Renal cortex interstitium (tissue), 11 donors: Measurements from ENCODE around the gene SH3RF3. TPM values are rescaled to one million over a fixed set of nuclear protein-coding genes. Genes with fewer than 3 reads are reported as not detected.

ENCODE experiments used
- DNase-seq, 11 donors: peaks; one replicate each; pipeline ENCODE4 v3.0.0-alpha.2; 2013; ENCODE audit warnings: low read depth in 9 of 11, low spot score in 4 of 11; ENCODE audit errors: extremely low read depth in 1 of 11
- polyA plus RNA-seq, 3 donors: library from polyadenylated mRNA; unstranded; fragments of 120-200 nt; gene quantifications; one replicate each; pipeline ENCODE4 v1.2.1, GENCODE V29; 2013; ENCODE audit not compliant: insufficient read length in 3 of 3

The SH3RF3 gene
- polyA plus RNA-seq, 3 donors = 4.2 to 5.8 (median 5.2) TPM

- DNase-seq = no peak
These were observed 173.3 kb downstream of the SH3RF3 start for GRCh38 chr2:109302319-109302718.

DNA sequence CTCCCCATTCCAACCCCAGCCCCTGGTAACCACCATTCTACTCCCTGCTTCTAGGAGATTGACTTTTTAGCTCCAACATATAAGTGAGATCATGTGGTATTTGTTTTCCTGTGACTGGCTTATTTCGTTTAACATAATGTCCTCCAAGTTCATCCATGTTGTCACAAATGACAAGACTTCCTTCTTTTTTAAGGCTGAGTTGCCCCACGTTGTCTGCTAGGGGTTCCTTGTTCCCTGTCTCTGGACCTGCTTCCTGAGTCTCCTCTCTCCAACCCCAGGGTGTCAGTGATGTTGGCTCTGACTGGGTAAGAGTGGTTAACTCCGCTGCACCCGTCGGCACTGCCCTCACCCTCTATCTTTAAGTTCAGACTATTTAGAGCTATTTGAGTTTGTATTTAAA lies 175.2 kb downstream of the SH3RF3 start:
- DNase-seq = no peak

GRCh38 chr2:109304731-109305470 lies 175.9 kb downstream of the SH3RF3 start:
- DNase-seq = no peak

DNA sequence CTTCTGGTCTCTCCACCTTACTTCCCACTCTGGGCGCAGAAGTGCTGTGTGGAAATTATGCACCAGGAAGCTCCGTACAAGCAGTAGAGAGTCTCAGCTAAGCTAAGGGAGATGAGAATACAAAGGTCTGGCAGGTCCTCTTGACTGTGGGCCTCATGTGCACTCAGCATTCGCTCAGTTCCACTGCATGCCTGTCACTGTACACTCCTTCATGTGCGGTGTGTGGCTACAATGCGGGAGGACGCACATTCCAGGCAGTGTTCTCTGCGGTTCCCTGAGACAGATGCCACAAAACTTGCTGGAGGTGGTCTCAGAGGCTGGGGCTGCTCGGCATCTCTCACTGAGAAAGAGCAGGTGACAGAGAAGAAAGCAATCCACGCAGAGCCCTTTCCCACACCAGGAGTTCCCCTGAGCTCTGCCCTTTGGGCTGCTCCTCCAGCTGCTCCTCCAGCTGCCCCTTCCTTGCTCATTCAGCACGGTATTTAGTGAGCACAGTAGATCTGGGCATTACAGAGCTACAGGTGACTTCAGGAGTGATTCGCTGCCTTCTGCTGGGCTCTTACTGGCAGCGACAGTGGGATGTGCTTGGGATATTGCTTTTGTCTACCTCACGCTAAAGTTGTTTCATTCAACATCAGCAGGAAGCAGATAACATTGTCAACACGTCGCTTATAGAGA lies 176.6 kb downstream of the SH3RF3 start:
- DNase-seq = no peak

DNA sequence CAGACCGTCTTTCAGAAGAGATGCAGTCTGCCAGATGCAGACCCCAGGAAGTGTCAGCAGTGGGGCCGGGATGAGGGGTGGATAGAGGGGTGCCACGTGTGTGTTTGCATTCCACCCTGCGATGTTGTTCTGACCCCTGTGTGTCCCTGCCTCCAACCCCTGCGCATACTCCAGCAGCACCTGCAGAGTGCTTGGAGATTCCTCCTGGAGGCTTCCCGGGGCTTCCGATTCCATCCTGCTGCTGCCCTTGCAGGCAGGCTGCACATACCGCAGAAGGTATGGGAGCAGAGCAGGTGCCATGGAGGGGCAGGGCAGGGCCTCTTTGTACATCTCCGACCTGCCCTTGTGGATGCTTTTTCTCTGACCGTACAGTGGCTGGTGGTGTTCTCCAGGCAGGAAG lies 177.2 kb downstream of the SH3RF3 start:
- DNase-seq = no peak

- DNase-seq = no peak
These were observed 182.8 kb downstream of the SH3RF3 start for GRCh38 chr2:109311771-109312170.

GRCh38 chr2:109312902-109313301 lies 183.9 kb downstream of the SH3RF3 start:
- DNase-seq = no peak

DNA sequence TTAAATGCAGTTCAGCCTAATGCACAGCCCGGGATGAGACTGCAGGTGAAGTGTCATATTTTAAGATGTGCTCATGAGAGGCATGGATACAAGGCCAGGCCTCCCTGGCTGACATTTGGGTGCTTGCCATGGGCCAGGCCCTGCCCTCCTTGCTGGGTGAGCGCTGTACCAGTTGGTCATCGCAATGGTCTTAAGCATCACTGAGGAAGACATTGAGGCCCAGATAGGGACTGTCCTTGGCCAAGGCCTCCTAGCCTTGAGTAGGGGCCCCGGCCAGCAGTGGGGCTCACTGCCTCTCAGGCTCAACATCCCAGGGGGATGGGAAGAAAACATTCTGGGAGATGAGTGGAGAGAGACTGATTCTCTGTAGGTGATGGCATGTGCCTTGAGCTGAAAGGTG lies 184.3 kb downstream of the SH3RF3 start:
- DNase-seq = no peak

DNA sequence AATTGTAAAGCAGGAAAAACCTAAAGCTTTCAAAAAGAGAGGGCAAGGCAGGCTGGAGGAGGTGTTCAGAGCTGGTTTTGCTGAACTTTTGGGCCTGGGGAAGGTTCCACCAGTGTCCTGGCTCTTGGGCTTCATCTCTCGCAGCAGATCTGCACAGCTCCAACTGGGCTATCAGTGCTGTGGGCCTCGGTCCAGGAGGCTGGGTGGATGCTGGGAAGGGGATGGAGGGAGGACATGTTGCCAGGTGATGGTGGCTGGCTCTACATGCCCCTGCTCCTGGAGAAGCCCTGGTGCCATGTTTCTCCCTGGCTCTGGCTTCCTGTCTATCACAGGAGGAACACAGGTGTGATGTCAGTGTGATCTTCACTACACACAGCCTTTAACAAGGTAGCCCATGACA lies 187.1 kb downstream of the SH3RF3 start:
- no peak for DNase-seq

DNA sequence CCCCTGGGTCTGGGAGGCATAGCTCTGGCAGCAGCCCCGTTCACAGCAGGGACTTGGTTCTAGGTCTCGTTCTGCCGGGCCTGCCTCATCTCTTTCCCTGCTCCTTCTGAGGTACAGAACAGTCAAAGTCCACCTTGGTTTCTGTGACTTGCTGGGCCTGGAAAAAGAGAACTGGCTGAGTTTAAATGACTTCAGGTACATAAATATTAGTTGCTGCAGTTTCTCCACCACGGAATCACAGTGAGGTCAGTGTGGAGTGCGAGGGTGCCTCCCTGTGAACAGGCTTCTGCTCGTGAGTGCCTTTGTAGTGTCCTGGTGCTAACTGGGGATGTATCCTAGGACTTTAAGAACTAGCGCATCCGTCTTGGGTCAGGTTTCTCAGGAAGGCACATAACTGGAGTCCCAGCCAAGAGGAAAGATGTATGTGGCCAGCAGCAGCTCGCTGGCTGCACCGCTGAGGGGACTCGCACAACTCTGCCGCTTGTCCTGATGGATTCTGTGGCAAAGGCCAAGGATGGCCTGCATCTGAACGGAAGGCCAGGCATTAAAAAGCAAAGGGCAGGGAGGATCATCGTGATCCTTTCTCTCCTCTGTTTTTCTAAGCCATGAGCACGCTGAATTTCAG lies 188.6 kb downstream of the SH3RF3 start:
- peak in 1 of 11 donors; percentile 41 for DNase-seq

- DNase-seq = peak in 9 of 11 donors; percentile 44 to 75 (median 64)
These were observed 189.3 kb downstream of the SH3RF3 start for GRCh38 chr2:109318150-109318948.

- DNase-seq = no peak
These were observed 189.9 kb downstream of the SH3RF3 start for GRCh38 chr2:109318949-109319342.

DNA sequence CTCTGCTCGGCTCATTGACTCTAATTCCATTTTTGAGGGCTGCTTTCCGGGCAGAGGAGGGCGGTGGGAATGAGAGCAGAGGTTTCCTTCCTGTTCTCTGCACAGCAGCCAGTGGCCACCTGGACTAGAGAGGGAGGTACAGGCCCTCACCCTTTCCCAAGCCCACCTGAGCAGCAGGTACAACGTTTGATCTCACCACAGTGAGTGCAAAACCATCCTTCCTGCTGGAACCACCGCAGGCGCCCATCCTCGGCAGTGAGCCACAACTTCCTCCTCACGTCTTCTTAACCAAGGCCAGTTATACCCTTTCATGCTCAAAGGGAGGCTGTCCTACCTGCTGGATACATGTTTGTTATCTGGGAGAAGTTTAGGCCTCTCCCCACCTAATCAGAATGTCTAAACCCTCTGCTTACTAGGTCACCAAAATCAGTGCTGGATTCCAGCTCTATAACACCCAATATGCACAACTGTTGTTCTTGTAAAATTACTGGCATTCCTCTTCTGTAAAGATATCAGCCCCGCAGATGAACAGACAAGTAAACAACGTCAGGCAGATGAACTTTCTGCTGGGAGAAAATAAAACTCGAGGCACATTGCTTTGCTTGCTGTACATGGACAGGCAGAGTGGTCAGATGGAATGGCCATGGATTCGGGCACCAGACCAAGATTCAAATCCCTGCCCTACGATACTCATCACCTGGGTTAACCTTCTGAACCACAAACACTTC lies 191.4 kb downstream of the SH3RF3 start:
- no peak for DNase-seq

GRCh38 chr2:109321570-109321969 lies 192.6 kb downstream of the SH3RF3 start:
- DNase-seq = no peak

GRCh38 chr2:109322111-109322510 lies 193.1 kb downstream of the SH3RF3 start:
- DNase-seq = peak in 7 of 11 donors; percentile 32 to 68 (median 53)

DNA sequence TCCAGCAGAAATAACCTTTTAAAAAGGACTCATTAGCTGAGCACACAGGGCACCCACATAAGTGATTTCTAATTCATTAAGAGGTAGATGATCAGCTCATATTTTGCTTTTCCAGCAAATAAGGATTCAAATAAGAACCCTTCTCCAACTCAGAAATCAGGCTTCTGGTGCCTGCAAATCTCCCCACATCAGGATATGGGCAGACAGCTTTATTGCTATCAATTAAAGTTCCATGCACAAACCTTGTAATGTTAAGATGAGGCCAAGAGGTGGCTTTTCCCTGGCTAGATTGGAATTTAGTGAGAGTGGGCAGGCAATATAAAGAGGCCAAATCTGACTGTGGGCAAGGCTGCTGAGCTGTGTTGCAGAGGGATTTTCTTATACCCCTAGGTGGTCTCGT lies 193.6 kb downstream of the SH3RF3 start:
- no peak for DNase-seq

GRCh38 chr2:109324861-109325260 lies 195.9 kb downstream of the SH3RF3 start:
- DNase-seq = no peak

GRCh38 chr2:109325570-109325969 lies 196.6 kb downstream of the SH3RF3 start:
- DNase-seq = no peak

DNA sequence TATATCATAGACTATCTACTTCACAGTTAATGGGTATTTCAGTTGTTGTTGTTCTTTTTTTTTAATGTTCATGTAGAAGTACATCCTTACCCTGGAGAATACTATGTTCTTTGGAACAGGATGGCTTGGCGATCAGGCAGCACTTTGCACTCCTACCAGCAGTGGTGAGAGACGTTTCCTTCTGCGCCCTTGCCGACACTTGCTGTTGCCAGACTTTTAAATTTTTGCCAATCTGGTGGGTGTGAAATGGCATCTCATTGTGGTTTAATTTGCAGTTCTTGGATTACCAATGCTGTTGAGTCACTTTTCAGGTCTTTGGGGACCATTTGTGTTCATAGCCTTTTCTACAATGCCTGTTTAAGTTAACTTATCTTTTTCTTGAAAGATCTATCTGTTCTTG lies 197.3 kb downstream of the SH3RF3 start:
- no peak for DNase-seq
